Keratinocyte (primary cell): ENCODE results near the gene DOK6. TPM values are rescaled to one million over a fixed set of nuclear protein-coding genes. Genes with fewer than 3 reads are reported as not detected.

Source experiments
- DNase-seq: peaks from one replicate; pipeline ENCODE4 v3.0.0-alpha.2; 2011; ENCODE audit warnings: low read depth, missing footprints, low spot score
- FAIRE-seq: peaks from 2 replicates; lab custom pipeline; 2011; peaks lifted over from hg19 to GRCh38; lab: Jason Lieb, UNC
- H2AFZ ChIP-seq: 2 replicates; pipeline ENCODE4 v1.6.0; 2012; ENCODE audit warnings: low read length, control low read depth, inconsistent platforms; ENCODE audit not compliant: control insufficient read depth
- H3K27ac ChIP-seq: 2 replicates; pipeline ENCODE4 v1.5.1; 2011; ENCODE audit warnings: low read length; ENCODE audit not compliant: control insufficient read depth, insufficient read depth
- H3K27me3 ChIP-seq: 3 replicates; pipeline ENCODE4 v1.6.0; 2011; ENCODE audit warnings: low read length; ENCODE audit not compliant: control insufficient read depth, insufficient read depth; ENCODE audit errors: extremely low read depth
- H3K36me3 ChIP-seq, 2 experiments: 2 replicates in 1 of 2; 3 replicates in 1 of 2; pipeline ENCODE4 v1.5.1; 2011; ENCODE audit warnings: low read length in 2 of 2, mild to moderate bottlenecking in 1 of 2; ENCODE audit not compliant: control insufficient read depth in 2 of 2, insufficient read depth in 2 of 2; ENCODE audit errors: extremely low read depth in 1 of 2
- H3K4me1 ChIP-seq: 3 replicates; pipeline ENCODE4 v1.5.1; 2011; ENCODE audit warnings: low read length; ENCODE audit not compliant: control insufficient read depth, insufficient read depth; ENCODE audit errors: extremely low read depth
- H3K4me2 ChIP-seq: 3 replicates; pipeline ENCODE4 v1.6.0; 2011; ENCODE audit warnings: low read depth, low read length; ENCODE audit not compliant: control insufficient read depth, insufficient read depth; ENCODE audit errors: extremely low read depth
- H3K4me3 ChIP-seq, 3 experiments: fragments of 200-600 bp in 1 of 3; sonication (generic) in 1 of 3; 2 replicates in 2 of 3; 3 replicates in 1 of 3; pipeline ENCODE4 v1.5.1; 2011 to 2016; ENCODE audit warnings: low read length in 3 of 3, mild to moderate bottlenecking in 3 of 3, control low read depth in 2 of 3, inconsistent platforms in 1 of 3, low read depth in 1 of 3, mixed read lengths in 1 of 3, mixed run types in 1 of 3, moderate library complexity in 1 of 3; ENCODE audit not compliant: control insufficient read depth in 2 of 3, insufficient read depth in 2 of 3; ENCODE audit errors: extremely low read depth in 1 of 3
- H3K79me2 ChIP-seq: 2 replicates; pipeline ENCODE4 v1.6.0; 2012; ENCODE audit warnings: low read length; ENCODE audit not compliant: control insufficient read depth, insufficient read depth
- H3K9ac ChIP-seq: 3 replicates; pipeline ENCODE4 v1.6.0; 2011; ENCODE audit warnings: low read length; ENCODE audit not compliant: control insufficient read depth, insufficient read depth; ENCODE audit errors: extremely low read depth
- H3K9me1 ChIP-seq: 3 replicates; pipeline ENCODE4 v1.6.0; 2011; ENCODE audit warnings: low read length; ENCODE audit not compliant: control insufficient read depth, insufficient read depth; ENCODE audit errors: extremely low read depth
- H3K9me3 ChIP-seq: 2 replicates; pipeline ENCODE4 v1.5.1; 2012; ENCODE audit warnings: low read depth, low read length; ENCODE audit not compliant: control insufficient read depth
- H4K20me1 ChIP-seq: 3 replicates; pipeline ENCODE4 v1.6.0; 2011; ENCODE audit warnings: low read length; ENCODE audit not compliant: control insufficient read depth, insufficient read depth; ENCODE audit errors: extremely low read depth
- CTCF ChIP-seq, 3 experiments: IDR thresholded peaks in 1 of 3; conservative IDR thresholded peaks in 1 of 3; optimal IDR thresholded peaks in 1 of 3; 2 replicates in 2 of 3; 3 replicates in 1 of 3; pipeline versions ENCODE3 to v1.5.1; 2011; ENCODE audit warnings: low read length in 3 of 3, mild to moderate bottlenecking in 3 of 3, moderate library complexity in 2 of 3, control low read depth in 1 of 3, inconsistent platforms in 1 of 3; ENCODE audit not compliant: insufficient read depth in 2 of 3; ENCODE audit errors: extremely low read depth in 1 of 3
- EZH2 ChIP-seq: IDR thresholded peaks from one replicate; pipeline ENCODE4 v1.6.1; 2012; ENCODE audit warnings: inconsistent platforms, mild to moderate bottlenecking, low read length, moderate library complexity
- dilution Hi-C: fragments of 300-500 bp; cut with MboI; formaldehyde crosslinking; loops from one replicate; pipeline ENCODE4 v1.7.0; 2020; ENCODE audit warnings: low sequenced_read_pairs; ENCODE audit not compliant: extremely low pct_ligation_motif_present
- polyA plus RNA-seq, 5 experiments: library from polyadenylated mRNA; depleted of rRNA in 3 of 5; stranded (reverse) in 3 of 5; stranded (forward) in 1 of 5; unstranded in 1 of 5; fragments of >200 nt; gene quantifications; 1 replicate in 1 of 5; 2 replicates in 3 of 5; 3 replicates in 1 of 5; pipeline versions ENCODE4 v1.2.1 to v1.2.3, GENCODE V29; 2011 to 2012; ENCODE audit warnings: missing spikeins in 2 of 5, low read depth in 1 of 5, low replicate concordance in 1 of 5

The DOK6 gene
- polyA plus RNA-seq, 1 donor (not counting 4 experiments of a cell fraction or from before 2014, with no cell fraction given): not detected

DNA sequence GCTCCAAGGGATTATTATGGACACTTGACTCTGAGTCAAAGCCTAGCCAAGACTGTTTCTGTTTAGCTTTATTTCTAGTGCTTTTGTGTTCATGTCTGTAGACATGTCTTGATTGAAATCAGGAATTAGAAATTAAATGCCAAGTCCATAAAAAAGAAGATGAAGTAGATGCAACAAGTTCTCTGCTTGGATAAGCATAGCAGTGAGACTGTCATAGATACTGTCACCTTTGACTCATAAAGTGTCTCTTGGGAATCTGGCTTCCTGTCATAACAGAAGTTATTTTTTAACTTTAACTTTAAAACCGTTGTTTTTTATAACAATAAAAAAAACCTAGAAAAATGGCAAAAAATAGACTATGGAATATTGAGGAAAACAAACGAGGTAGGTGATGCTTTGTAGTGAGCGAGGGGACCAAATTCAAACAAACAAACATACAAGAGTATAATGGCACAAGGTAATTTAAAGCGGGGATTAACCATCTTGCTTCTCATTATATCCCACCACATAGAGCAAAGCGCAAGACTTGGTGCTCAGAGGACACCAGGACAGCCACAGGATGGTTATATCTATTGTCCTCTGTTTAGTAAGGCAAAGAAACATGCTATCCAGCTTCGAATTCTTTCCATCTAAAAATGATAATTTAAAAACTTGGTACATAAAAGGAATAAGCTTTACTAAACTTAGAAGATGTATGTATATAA lies 482.4 kb downstream of the DOK6 start:
- TF ChIP-seq EZH2 (no peak), CTCF (optimal IDR thresholded peaks at IDR 0.05 in 1 of 3, IDR thresholded peaks at IDR 0.05 in 1 of 3, conservative IDR thresholded peaks at IDR 0.05 in 1 of 3; ENCODE audit: extremely low read depth in 1 of 3, insufficient read depth in 2 of 3, low read length in 3 of 3) (no peak)
- Histone ChIP-seq H3K4me3 (no peak overlapping the region), H4K20me1 (no peaks in the 10 kb centered on the region), H3K9ac (no peak overlapping the region), H3K27me3 (no peaks in the 10 kb centered on the region), H3K27ac (no peak overlapping the region), H3K36me3 (peaks cover 0 to 3% of the 10 kb centered on the region in 2 experiments), H3K4me1 (no peaks in the 10 kb centered on the region), H3K79me2 (no peaks in the 10 kb centered on the region), H3K9me1 (no peaks in the 10 kb centered on the region), H3K9me3 (no peaks in the 10 kb centered on the region), H3K4me2 (no peak overlapping the region), H2AFZ (no peak overlapping the region)
- no peak for FAIRE-seq
- DNase-seq: no peak
- dilution Hi-C loops: no loop called here

- TF ChIP-seq EZH2 (no peak), CTCF (optimal IDR thresholded peaks at IDR 0.05 in 1 of 3, IDR thresholded peaks at IDR 0.05 in 1 of 3, conservative IDR thresholded peaks at IDR 0.05 in 1 of 3; ENCODE audit: extremely low read depth in 1 of 3, insufficient read depth in 2 of 3, low read length in 3 of 3) (no peak)
- Histone ChIP-seq H3K4me1 (no peaks in the 10 kb centered on the region), H3K27me3 (no peaks in the 10 kb centered on the region), H3K27ac (no peak overlapping the region), H3K4me3 (no peak overlapping the region), H3K79me2 (no peaks in the 10 kb centered on the region), H3K9me1 (no peaks in the 10 kb centered on the region), H3K9ac (no peak overlapping the region), H2AFZ (no peak overlapping the region), H3K36me3 (peaks cover 0 to 3% of the 10 kb centered on the region in 2 experiments), H3K4me2 (no peak overlapping the region), H3K9me3 (no peaks in the 10 kb centered on the region), H4K20me1 (no peaks in the 10 kb centered on the region)
- dilution Hi-C loops: no loop called here
- DNase-seq (no peak), FAIRE-seq (no peak)
These were observed 483.1 kb downstream of the DOK6 start for GRCh38 chr18:69883781-69884180.
